K562 (cell line): ENCODE results near the gene PRELID1. TPM values are rescaled to one million over a fixed set of nuclear protein-coding genes. Genes with fewer than 3 reads are reported as not detected.

Source experiments
- CHD1 ChIP-seq: fragments of 200-600 bp; sonication (generic); IDR thresholded peaks from one replicate; pipeline ENCODE4 v1.6.1; 2012; ENCODE audit warnings: mild to moderate bottlenecking, moderate library complexity, low read length, inconsistent platforms
- CTBP1 ChIP-seq: fragments of 450-650 bp; IDR thresholded peaks from 2 replicates; pipeline ENCODE4 v1.6.1; 2016; ENCODE audit warnings: borderline replicate concordance
- GTF2E2 ChIP-seq: fragments of 200-800 bp; sonication (Bioruptor generic); IDR thresholded peaks from 2 replicates; pipeline ENCODE4 v1.6.1; 2016; ENCODE audit warnings: missing genetic modification characterization, missing compliant biosample characterization
- JUN ChIP-seq, 2 experiments: sonication (generic) in 1 of 2; formaldehyde crosslinking in 1 of 2; IDR thresholded peaks; 2 replicates each; pipeline versions ENCODE4 v1.6.1 to v1.8.0; 2012 to 2022; ENCODE audit warnings: borderline replicate concordance in 2 of 2, mild to moderate bottlenecking in 2 of 2, improper control_type of control experiment in 1 of 2, low read depth in 1 of 2, low read length in 1 of 2, missing genetic modification reagents in 1 of 2
- MED1 ChIP-seq: sonication (generic); formaldehyde crosslinking; IDR thresholded peaks from 2 replicates; pipeline ENCODE4 v1.8.1; 2023; ENCODE audit warnings: missing genetic modification reagents, borderline replicate concordance
- MNT ChIP-seq, 2 experiments: fragments of 450-650 bp; conservative IDR thresholded peaks; 2 replicates each; pipeline ENCODE4 v1.6.1; 2017; ENCODE audit warnings: mild to moderate bottlenecking in 2 of 2, moderate library complexity in 2 of 2
- MXI1 ChIP-seq: IDR thresholded peaks from 2 replicates; pipeline ENCODE4 v1.6.1; 2011; ENCODE audit warnings: low read depth, mild to moderate bottlenecking, improper control_type of control experiment, low read length
- RFX1 ChIP-seq: fragments of 450-650 bp; IDR thresholded peaks from 2 replicates; pipeline ENCODE4 v1.6.1; 2016; ENCODE audit warnings: mild to moderate bottlenecking, moderate library complexity
- SAP30 ChIP-seq: fragments of 200-600 bp; sonication (generic); IDR thresholded peaks from 2 replicates; pipeline ENCODE4 v1.6.1; 2012; ENCODE audit warnings: borderline replicate concordance, low read depth, mild to moderate bottlenecking, moderate library complexity, low read length, control low read depth, inconsistent platforms; ENCODE audit not compliant: insufficient read depth, poor library complexity, severe bottlenecking
- SIX5 ChIP-seq, 2 experiments: IDR thresholded peaks; 2 replicates each; pipeline ENCODE4 v1.6.1; 2011; ENCODE audit warnings: low read length in 2 of 2, borderline replicate concordance in 1 of 2, low read depth in 1 of 2, mild to moderate bottlenecking in 1 of 2, moderate library complexity in 1 of 2; ENCODE audit not compliant: insufficient read depth in 1 of 2
- SPI1 ChIP-seq: IDR thresholded peaks from 2 replicates; pipeline ENCODE4 v1.6.1; 2011; ENCODE audit warnings: low read depth, low read length, control low read depth, borderline replicate concordance
- TOE1 ChIP-seq, 2 experiments: fragments of 450-650 bp in 1 of 2; sonication (generic) in 1 of 2; formaldehyde crosslinking in 1 of 2; IDR thresholded peaks; 2 replicates each; pipeline versions ENCODE4 v1.7.1 to v1.8.0; 2016 to 2022; ENCODE audit warnings: borderline replicate concordance in 2 of 2, mild to moderate bottlenecking in 2 of 2, antibody characterized with exemption in 1 of 2, inconsistent platforms in 1 of 2, low read depth in 1 of 2, missing genetic modification reagents in 1 of 2, moderate library complexity in 1 of 2
- USF1 ChIP-seq: sonication (generic); formaldehyde crosslinking; IDR thresholded peaks from 2 replicates; pipeline ENCODE4 v1.9.0; 2022; ENCODE audit warnings: mild to moderate bottlenecking, missing genetic modification reagents
- ZNF592 ChIP-seq: fragments of 450-650 bp; IDR thresholded peaks from 2 replicates; pipeline ENCODE4 v1.6.1; 2017; ENCODE audit warnings: antibody characterized with exemption, mild to moderate bottlenecking
- polyA plus RNA-seq, 8 experiments: library from polyadenylated mRNA; depleted of rRNA in 4 of 8; stranded (reverse) in 5 of 8; unstranded in 3 of 8; fragments of >200 nt; fragmentation: Nextera tagmentation in 2 of 8; fragmentation: Illumina TruSeq in 1 of 8; extraction: Ambion mirVana in 2 of 8; extraction: Trizol in 1 of 8; gene quantifications; 2 replicates each; pipeline versions ENCODE4 v1.2.1 to v1.2.3, GENCODE V29; 2011 to 2014; ENCODE audit warnings: inconsistent platforms in 1 of 8, missing spikeins in 1 of 8
- total RNA-seq, 7 experiments: library from RNA; depleted of rRNA in 6 of 7; stranded (reverse); fragments of >200 nt in 6 of 7; fragmentation: Illumina TruSeq in 2 of 7; extraction: Trizol in 2 of 7; gene quantifications; 2 replicates each; pipeline versions ENCODE4 v1.2.1 to v1.2.3, GENCODE V29; 2011 to 2021; ENCODE audit warnings: low replicate concordance in 1 of 7
- TF ChIP-seq, protein P1 (sequence below), 2 experiments: IDR thresholded peaks; 2 replicates each; pipeline ENCODE4 v1.6.1; 2012; ENCODE audit warnings: improper control_type of control experiment in 2 of 2, low read depth in 2 of 2, low read length in 2 of 2, borderline replicate concordance in 1 of 2

PRELID1 gene
- total and polyA plus RNA-seq, 9 of the 15 experiments (the other 6 are each of a cell fraction or from before 2014, with no cell fraction given) = 40.1 to 484 (median 340) TPM

- TF ChIP-seq, protein P1, sequence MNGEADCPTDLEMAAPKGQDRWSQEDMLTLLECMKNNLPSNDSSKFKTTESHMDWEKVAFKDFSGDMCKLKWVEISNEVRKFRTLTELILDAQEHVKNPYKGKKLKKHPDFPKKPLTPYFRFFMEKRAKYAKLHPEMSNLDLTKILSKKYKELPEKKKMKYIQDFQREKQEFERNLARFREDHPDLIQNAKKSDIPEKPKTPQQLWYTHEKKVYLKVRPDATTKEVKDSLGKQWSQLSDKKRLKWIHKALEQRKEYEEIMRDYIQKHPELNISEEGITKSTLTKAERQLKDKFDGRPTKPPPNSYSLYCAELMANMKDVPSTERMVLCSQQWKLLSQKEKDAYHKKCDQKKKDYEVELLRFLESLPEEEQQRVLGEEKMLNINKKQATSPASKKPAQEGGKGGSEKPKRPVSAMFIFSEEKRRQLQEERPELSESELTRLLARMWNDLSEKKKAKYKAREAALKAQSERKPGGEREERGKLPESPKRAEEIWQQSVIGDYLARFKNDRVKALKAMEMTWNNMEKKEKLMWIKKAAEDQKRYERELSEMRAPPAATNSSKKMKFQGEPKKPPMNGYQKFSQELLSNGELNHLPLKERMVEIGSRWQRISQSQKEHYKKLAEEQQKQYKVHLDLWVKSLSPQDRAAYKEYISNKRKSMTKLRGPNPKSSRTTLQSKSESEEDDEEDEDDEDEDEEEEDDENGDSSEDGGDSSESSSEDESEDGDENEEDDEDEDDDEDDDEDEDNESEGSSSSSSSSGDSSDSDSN (IDR thresholded peaks at IDR 0.05; ENCODE audit: borderline replicate concordance in 1 of 2, low read depth in 2 of 2, low read length in 2 of 2) = 0 out of 4 replicates have a peak, but pooled peaks of 1 of the 2 experiments have one; percentile 17
- TF ChIP-seq JUN (IDR thresholded peaks at IDR 0.05; ENCODE audit: borderline replicate concordance, low read depth, low read length) (no peak), JUN (CRISPR knock-in tag; IDR thresholded peaks at IDR 0.05; ENCODE audit: borderline replicate concordance) (peak; percentile 75; the same call in 1 of the 2 replicates), ZNF592 (no peak), CHD1 (peak; percentile 37), MED1 (CRISPR knock-in tag) (no peak), SPI1 (no peak), RFX1 (no peak), TOE1 (IDR thresholded peaks at IDR 0.05; ENCODE audit: borderline replicate concordance) (peak; percentile 85), TOE1 (CRISPR knock-in tag; IDR thresholded peaks at IDR 0.05; ENCODE audit: borderline replicate concordance, low read depth) (no peak), SIX5 (IDR thresholded peaks at IDR 0.05; ENCODE audit: borderline replicate concordance in 1 of 2, insufficient read depth in 1 of 2, low read depth in 1 of 2, low read length in 2 of 2) (0 out of 4 replicates have a peak, but pooled peaks of 1 of the 2 experiments have one; percentile 10), USF1 (CRISPR knock-in tag) (peak; percentile 96), SAP30 (peak; percentile 60), GTF2E2 (tag) (peak; percentile 29; the same call in 1 of the 2 replicates), CTBP1 (peak; percentile 53), MNT (conservative IDR thresholded peaks at IDR 0.05) (peak; percentile 86 to 94), MXI1 (peak; percentile 60; the same call in 1 of the 2 replicates)
Observed at GRCh38 chr5:177303121-177303924, at the start of gene PRELID1, which contains the start of gene RAB24 (continued).
